K562 (cell line): ENCODE data around the gene RNF11. TPM values are rescaled to one million over a fixed set of nuclear protein-coding genes. Genes with fewer than 3 reads are reported as not detected.

ENCODE experiments used
- ARHGAP35 ChIP-seq: fragments of 450-650 bp; IDR thresholded peaks from 2 replicates; pipeline ENCODE4 v1.6.1; 2018; ENCODE audit not compliant: partially characterized antibody
- ARID1B ChIP-seq: fragments of 450-650 bp; IDR thresholded peaks from 2 replicates; pipeline ENCODE4 v1.6.1; 2016; ENCODE audit warnings: antibody characterized with exemption, mild to moderate bottlenecking, inconsistent platforms
- EGR1 ChIP-seq: fragments of 450-650 bp; conservative IDR thresholded peaks from 2 replicates; pipeline ENCODE4 v1.6.1; 2017; ENCODE audit warnings: mild to moderate bottlenecking
- EHMT2 ChIP-seq: fragments of 450-650 bp; IDR thresholded peaks from 2 replicates; pipeline ENCODE4 v1.6.1; 2018; ENCODE audit warnings: antibody characterized with exemption
- HDAC1 ChIP-seq, 2 experiments: fragments of 450-650 bp; IDR thresholded peaks; 2 replicates each; pipeline ENCODE4 v1.6.1; 2016 to 2017; ENCODE audit warnings: inconsistent platforms in 1 of 2, mild to moderate bottlenecking in 1 of 2, moderate library complexity in 1 of 2
- MIER1 ChIP-seq: fragments of 450-650 bp; IDR thresholded peaks from 2 replicates; pipeline ENCODE4 v1.6.1; 2016; ENCODE audit warnings: antibody characterized with exemption, mild to moderate bottlenecking, low read depth
- PHB2 ChIP-seq: fragments of 450-650 bp; IDR thresholded peaks from 2 replicates; pipeline ENCODE4 v1.6.1; 2017; ENCODE audit warnings: low read depth
- SMARCA4 ChIP-seq: fragments of 450-650 bp; IDR thresholded peaks from 2 replicates; pipeline ENCODE4 v1.6.1; 2016
- SMARCA5 ChIP-seq: fragments of 450-650 bp; IDR thresholded peaks from 2 replicates; pipeline ENCODE4 v1.6.1; 2016
- THRAP3 ChIP-seq: fragments of 450-650 bp; IDR thresholded peaks from 2 replicates; pipeline ENCODE4 v1.6.1; 2016; ENCODE audit warnings: mild to moderate bottlenecking, inconsistent platforms, borderline replicate concordance
- TRIM24 ChIP-seq, 2 experiments: fragments of 450-650 bp; IDR thresholded peaks; 2 replicates each; pipeline ENCODE4 v1.6.1; 2016
- polyA plus RNA-seq, 8 experiments: library from polyadenylated mRNA; depleted of rRNA in 4 of 8; stranded (reverse) in 5 of 8; unstranded in 3 of 8; fragments of >200 nt; fragmentation: Nextera tagmentation in 2 of 8; fragmentation: Illumina TruSeq in 1 of 8; extraction: Ambion mirVana in 2 of 8; extraction: Trizol in 1 of 8; gene quantifications; 2 replicates each; pipeline versions ENCODE4 v1.2.1 to v1.2.3, GENCODE V29; 2011 to 2014; ENCODE audit warnings: inconsistent platforms in 1 of 8, missing spikeins in 1 of 8
- total RNA-seq, 7 experiments: library from RNA; depleted of rRNA in 6 of 7; stranded (reverse); fragments of >200 nt in 6 of 7; fragmentation: Illumina TruSeq in 2 of 7; extraction: Trizol in 2 of 7; gene quantifications; 2 replicates each; pipeline versions ENCODE4 v1.2.1 to v1.2.3, GENCODE V29; 2011 to 2021; ENCODE audit warnings: low replicate concordance in 1 of 7
- TF ChIP-seq, protein P1 (sequence below), 2 experiments: fragments of 450-650 bp; IDR thresholded peaks; 2 replicates each; pipeline ENCODE4 v1.6.1; 2016
- TF ChIP-seq, protein P2 (sequence below): fragments of 450-650 bp; IDR thresholded peaks from 2 replicates; pipeline ENCODE4 v1.6.1; 2016; ENCODE audit warnings: antibody characterized with exemption
- TF ChIP-seq, protein P3 (sequence below): fragments of 450-650 bp; IDR thresholded peaks from 2 replicates; pipeline ENCODE4 v1.7.0; 2016; ENCODE audit warnings: borderline replicate concordance
- TF ChIP-seq, protein P4 (sequence below): fragments of 450-650 bp; formaldehyde crosslinking; IDR thresholded peaks from 2 replicates; pipeline ENCODE4 v1.4.0; 2022; ENCODE audit warnings: missing genetic modification characterization
- TF ChIP-seq, protein P5 (sequence below): fragments of 450-650 bp; formaldehyde crosslinking; conservative IDR thresholded peaks from 2 replicates; pipeline ENCODE4 v1.4.0; 2022; ENCODE audit warnings: mild to moderate bottlenecking, missing genetic modification characterization

The RNF11 gene
- total and polyA plus RNA-seq, 9 of the 15 experiments (the other 6 are each of a cell fraction or from before 2014, with no cell fraction given): 5.7 to 34.3 (median 23.1) TPM

DNA sequence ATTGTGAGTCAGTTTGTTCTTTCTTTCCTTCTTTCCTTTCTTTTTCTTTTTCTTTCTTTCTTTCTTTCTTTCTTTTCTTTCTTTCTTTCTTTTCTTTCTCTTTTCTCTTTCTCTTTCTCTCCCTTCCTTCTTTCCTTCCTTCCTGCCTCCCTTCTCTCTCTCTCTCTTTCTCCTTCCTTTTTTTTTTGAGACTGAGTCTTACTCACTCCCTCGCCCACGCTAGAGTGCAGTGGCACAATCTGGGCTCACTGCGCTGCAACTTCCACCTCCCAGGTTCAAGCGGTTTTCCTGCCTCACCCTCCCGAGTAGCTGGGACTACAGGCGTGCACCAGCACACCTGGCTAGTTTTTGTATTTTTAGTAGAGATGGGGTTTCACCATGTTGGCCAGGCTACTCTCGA lies 1.8 kb upstream of the RNF11 start (continued):
- TF ChIP-seq, protein P1, sequence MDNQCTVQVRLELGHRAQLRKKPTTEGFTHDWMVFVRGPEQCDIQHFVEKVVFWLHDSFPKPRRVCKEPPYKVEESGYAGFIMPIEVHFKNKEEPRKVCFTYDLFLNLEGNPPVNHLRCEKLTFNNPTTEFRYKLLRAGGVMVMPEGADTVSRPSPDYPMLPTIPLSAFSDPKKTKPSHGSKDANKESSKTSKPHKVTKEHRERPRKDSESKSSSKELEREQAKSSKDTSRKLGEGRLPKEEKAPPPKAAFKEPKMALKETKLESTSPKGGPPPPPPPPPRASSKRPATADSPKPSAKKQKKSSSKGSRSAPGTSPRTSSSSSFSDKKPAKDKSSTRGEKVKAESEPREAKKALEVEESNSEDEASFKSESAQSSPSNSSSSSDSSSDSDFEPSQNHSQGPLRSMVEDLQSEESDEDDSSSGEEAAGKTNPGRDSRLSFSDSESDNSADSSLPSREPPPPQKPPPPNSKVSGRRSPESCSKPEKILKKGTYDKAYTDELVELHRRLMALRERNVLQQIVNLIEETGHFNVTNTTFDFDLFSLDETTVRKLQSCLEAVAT (IDR thresholded peaks at IDR 0.05): peak in 1 of 2 experiments; percentile 73; a peak in 1 of 4 replicates
- TF ChIP-seq ARHGAP35 (peak; percentile 30), EHMT2 (0 out of 2 replicates have a peak, but pooled peaks have one; percentile 53), HDAC1 (IDR thresholded peaks at IDR 0.05) (peak in 1 of 2 experiments; percentile 49; a peak in 1 of 4 replicates), EGR1 (peak; percentile 78), PHB2 (0 out of 2 replicates have a peak, but pooled peaks have one; percentile 32), MIER1 (0 out of 2 replicates have a peak, but pooled peaks have one; percentile 38), TRIM24 (IDR thresholded peaks at IDR 0.05) (0 out of 4 replicates have a peak, but pooled peaks of 1 of the 2 experiments have one; percentile 20), SMARCA4 (peak; percentile 46; the same call in 1 of the 2 replicates), SMARCA5 (peak; percentile 64; the same call in 1 of the 2 replicates), THRAP3 (peak; percentile 60; the same call in 1 of the 2 replicates), ARID1B (peak; percentile 39; the same call in 1 of the 2 replicates)
- TF ChIP-seq, protein P2, sequence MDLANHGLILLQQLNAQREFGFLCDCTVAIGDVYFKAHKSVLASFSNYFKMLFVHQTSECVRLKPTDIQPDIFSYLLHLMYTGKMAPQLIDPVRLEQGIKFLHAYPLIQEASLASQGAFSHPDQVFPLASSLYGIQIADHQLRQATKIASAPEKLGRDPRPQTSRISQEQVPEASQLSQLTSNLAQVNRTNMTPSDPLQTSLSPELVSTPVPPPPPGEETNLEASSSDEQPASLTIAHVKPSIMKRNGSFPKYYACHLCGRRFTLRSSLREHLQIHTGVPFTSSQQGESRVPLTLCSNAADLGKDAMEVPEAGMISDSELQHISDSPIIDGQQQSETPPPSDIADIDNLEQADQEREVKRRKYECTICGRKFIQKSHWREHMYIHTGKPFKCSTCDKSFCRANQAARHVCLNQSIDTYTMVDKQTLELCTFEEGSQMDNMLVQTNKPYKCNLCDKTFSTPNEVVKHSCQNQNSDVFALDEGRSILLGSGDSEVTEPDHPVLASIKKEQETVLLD: 0 out of 2 replicates have a peak, but pooled peaks have one; percentile 55
- TF ChIP-seq, protein P3, sequence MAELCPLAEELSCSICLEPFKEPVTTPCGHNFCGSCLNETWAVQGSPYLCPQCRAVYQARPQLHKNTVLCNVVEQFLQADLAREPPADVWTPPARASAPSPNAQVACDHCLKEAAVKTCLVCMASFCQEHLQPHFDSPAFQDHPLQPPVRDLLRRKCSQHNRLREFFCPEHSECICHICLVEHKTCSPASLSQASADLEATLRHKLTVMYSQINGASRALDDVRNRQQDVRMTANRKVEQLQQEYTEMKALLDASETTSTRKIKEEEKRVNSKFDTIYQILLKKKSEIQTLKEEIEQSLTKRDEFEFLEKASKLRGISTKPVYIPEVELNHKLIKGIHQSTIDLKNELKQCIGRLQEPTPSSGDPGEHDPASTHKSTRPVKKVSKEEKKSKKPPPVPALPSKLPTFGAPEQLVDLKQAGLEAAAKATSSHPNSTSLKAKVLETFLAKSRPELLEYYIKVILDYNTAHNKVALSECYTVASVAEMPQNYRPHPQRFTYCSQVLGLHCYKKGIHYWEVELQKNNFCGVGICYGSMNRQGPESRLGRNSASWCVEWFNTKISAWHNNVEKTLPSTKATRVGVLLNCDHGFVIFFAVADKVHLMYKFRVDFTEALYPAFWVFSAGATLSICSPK: 0 out of 2 replicates have a peak, but pooled peaks have one; percentile 70
- TF ChIP-seq, protein P4, sequence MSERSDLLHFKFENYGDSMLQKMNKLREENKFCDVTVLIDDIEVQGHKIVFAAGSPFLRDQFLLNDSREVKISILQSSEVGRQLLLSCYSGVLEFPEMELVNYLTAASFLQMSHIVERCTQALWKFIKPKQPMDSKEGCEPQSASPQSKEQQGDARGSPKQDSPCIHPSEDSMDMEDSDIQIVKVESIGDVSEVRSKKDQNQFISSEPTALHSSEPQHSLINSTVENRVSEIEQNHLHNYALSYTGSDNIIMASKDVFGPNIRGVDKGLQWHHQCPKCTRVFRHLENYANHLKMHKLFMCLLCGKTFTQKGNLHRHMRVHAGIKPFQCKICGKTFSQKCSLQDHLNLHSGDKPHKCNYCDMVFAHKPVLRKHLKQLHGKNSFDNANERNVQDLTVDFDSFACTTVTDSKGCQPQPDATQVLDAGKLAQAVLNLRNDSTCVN (CRISPR knock-in tag): 0 out of 2 replicates have a peak, but pooled peaks have one; percentile 56
- TF ChIP-seq, protein P5, sequence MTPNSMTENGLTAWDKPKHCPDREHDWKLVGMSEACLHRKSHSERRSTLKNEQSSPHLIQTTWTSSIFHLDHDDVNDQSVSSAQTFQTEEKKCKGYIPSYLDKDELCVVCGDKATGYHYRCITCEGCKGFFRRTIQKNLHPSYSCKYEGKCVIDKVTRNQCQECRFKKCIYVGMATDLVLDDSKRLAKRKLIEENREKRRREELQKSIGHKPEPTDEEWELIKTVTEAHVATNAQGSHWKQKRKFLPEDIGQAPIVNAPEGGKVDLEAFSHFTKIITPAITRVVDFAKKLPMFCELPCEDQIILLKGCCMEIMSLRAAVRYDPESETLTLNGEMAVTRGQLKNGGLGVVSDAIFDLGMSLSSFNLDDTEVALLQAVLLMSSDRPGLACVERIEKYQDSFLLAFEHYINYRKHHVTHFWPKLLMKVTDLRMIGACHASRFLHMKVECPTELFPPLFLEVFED (CRISPR knock-in tag): 0 out of 2 replicates have a peak, but pooled peaks have one; percentile 52
- TF ChIP-seq, all 486 proteins: peak for 27; not testable (repeated sequence) for 459
